Breast epithelium (tissue), 4 donors: ENCODE data around the gene SDK2. TPM values are rescaled to one million over a fixed set of nuclear protein-coding genes. Genes with fewer than 3 reads are reported as not detected.

Experiments
- DNase-seq, 2 donors: peaks; one replicate each; pipeline ENCODE4 v3.0.0-alpha.2; 2019; ENCODE audit warnings: low spot score in 2 of 2
- H3K27ac ChIP-seq, 2 donors: fragments of 200-600 bp; sonication (generic) in 1 of 2; one replicate each; pipeline ENCODE4 v1.5.1; 2016 to 2019; ENCODE audit warnings: mild to moderate bottlenecking in 1 of 2
- H3K27me3 ChIP-seq, 2 donors: fragments of 200-600 bp; sonication (generic) in 1 of 2; one replicate each; pipeline versions ENCODE4 v1.5.1 to v1.6.0; 2017 to 2019; ENCODE audit warnings: control low read depth in 1 of 2, mild to moderate bottlenecking in 1 of 2
- H3K36me3 ChIP-seq: fragments of 200-600 bp; one replicate; pipeline ENCODE4 v1.5.1; 2019
- H3K4me1 ChIP-seq, 2 donors: fragments of 200-600 bp; sonication (generic); one replicate each; pipeline ENCODE4 v1.5.1; 2016 to 2019; ENCODE audit warnings: control low read depth in 1 of 2
- H3K4me3 ChIP-seq, 3 donors: fragments of 200-600 bp; sonication (generic); 1 replicate in 2 of 3; 2 replicates in 1 of 3; pipeline ENCODE4 v1.5.1; 2016 to 2019; ENCODE audit warnings: mild to moderate bottlenecking in 3 of 3, moderate library complexity in 2 of 3
- H3K9me3 ChIP-seq, 2 donors: fragments of 200-600 bp; sonication (generic) in 1 of 2; one replicate each; pipeline ENCODE4 v1.5.1; 2016 to 2019; ENCODE audit warnings: control low read depth in 1 of 2
- CTCF ChIP-seq, 3 donors: fragments of 450-650 bp; IDR thresholded peaks; one replicate each; pipeline ENCODE4 v1.5.1; 2016 to 2017; ENCODE audit warnings: antibody characterized with exemption in 3 of 3, mild to moderate bottlenecking in 3 of 3, moderate library complexity in 3 of 3
- POLR2A ChIP-seq: fragments of 450-650 bp; IDR thresholded peaks from one replicate; pipeline ENCODE4 v1.6.1; 2016; ENCODE audit warnings: antibody characterized with exemption, mild to moderate bottlenecking, moderate library complexity
- POLR2AphosphoS5 ChIP-seq, 3 donors: sonication (generic); formaldehyde crosslinking; IDR thresholded peaks; one replicate each; pipeline ENCODE4 v1.6.1; 2017; ENCODE audit warnings: antibody characterized with exemption in 3 of 3
- intact Hi-C: fragments of 100-400 bp; cut with DNase I; formaldehyde crosslinking; loops from one replicate; pipeline ENCODE4 v1.15.1; 2023; ENCODE audit warnings: low total_unique reads
- total RNA-seq, 3 donors: library from RNA; depleted of rRNA; stranded (reverse); fragments of >200 nt; gene quantifications; one replicate each; pipeline ENCODE4 v1.1.0, GENCODE V29; 2016

SDK2 gene
- total RNA-seq, 3 donors from 2014 or later = 0.16 to 2.9 (median 2.6) TPM

- H3K9me3 ChIP-seq = no peaks in the 10 kb centered on the region
- no peak overlapping the region for H3K27ac ChIP-seq
- intact Hi-C loops = loop anchor here (10.0 kb wide), 1 partner anchor 330 kb away; a partner anchor contains a TSS
- no peak overlapping the region for H3K4me3 ChIP-seq
- H3K4me1 ChIP-seq = no peaks in the 10 kb centered on the region
- DNase-seq = peak in 1 of 2 donors; percentile 35
- no peak for TF ChIP-seq CTCF (IDR thresholded peaks at IDR 0.05)
- TF ChIP-seq POLR2A = no peak
- TF ChIP-seq POLR2AphosphoS5 (IDR thresholded peaks at IDR 0.05) = no peak
- no peaks in the 10 kb centered on the region for H3K36me3 ChIP-seq
- H3K27me3 ChIP-seq = no peaks in the 10 kb centered on the region
Measured at GRCh38 chr17:73564843-73565242, 79.4 kb downstream of the SDK2 start.

- intact Hi-C loops = loop anchor here (10.0 kb wide), 1 partner anchor 328 kb away; a partner anchor contains a TSS
- DNase-seq = no peak
- H3K27ac ChIP-seq = no peak overlapping the region
- no peaks in the 10 kb centered on the region for H3K36me3 ChIP-seq
- no peak overlapping the region for H3K4me3 ChIP-seq
- no peaks in the 10 kb centered on the region for H3K9me3 ChIP-seq
- H3K4me1 ChIP-seq = no peaks in the 10 kb centered on the region
- H3K27me3 ChIP-seq = no peaks in the 10 kb centered on the region
- TF ChIP-seq POLR2AphosphoS5 (IDR thresholded peaks at IDR 0.05) = no peak
- TF ChIP-seq CTCF (IDR thresholded peaks at IDR 0.05) = no peak
- no peak for TF ChIP-seq POLR2A
Measured at GRCh38 chr17:73562896-73563295, 81.3 kb downstream of the SDK2 start.

GRCh38 chr17:73561111-73561510 is 83.1 kb downstream of the SDK2 start:
- no peak for DNase-seq
- H3K27ac ChIP-seq = no peak overlapping the region
- no peaks in the 10 kb centered on the region for H3K4me1 ChIP-seq
- H3K36me3 ChIP-seq = no peaks in the 10 kb centered on the region
- no peak overlapping the region for H3K4me3 ChIP-seq
- H3K9me3 ChIP-seq = no peaks in the 10 kb centered on the region
- intact Hi-C loops = loop anchor here (10.0 kb wide), 1 partner anchor 326 kb away; a partner anchor contains a TSS
- TF ChIP-seq POLR2A (no peak), CTCF (IDR thresholded peaks at IDR 0.05) (no peak), POLR2AphosphoS5 (IDR thresholded peaks at IDR 0.05) (no peak)
- H3K27me3 ChIP-seq = no peaks in the 10 kb centered on the region

GRCh38 chr17:73560661-73561060 is 83.6 kb downstream of the SDK2 start:
- no peak for DNase-seq
- intact Hi-C loops = loop anchor here (10.0 kb wide), 1 partner anchor 326 kb away; a partner anchor contains a TSS

DNA sequence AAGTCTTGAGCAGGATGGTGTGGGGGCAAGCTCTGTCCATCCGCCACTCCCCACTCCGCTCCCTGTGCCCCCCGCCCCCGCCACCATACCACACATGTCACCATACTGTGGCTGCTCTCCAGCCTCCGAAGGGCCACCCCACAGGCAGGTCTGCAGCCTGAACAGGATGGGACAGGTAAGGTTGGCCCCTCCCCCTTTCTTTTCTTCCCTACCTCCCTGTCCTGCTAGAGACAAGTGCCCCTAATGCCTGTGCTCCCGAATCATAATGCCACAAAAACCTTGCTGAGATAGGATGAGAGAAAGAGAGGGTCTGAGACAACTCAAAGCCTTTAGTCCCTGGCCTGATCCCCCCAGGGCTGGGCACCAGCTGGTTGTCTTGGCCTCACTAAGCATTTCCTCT is 84.7 kb downstream of the SDK2 start:
- H3K4me1 ChIP-seq = no peaks in the 10 kb centered on the region
- intact Hi-C loops = no loop called here
- no peak for DNase-seq
- no peaks in the 10 kb centered on the region for H3K27me3 ChIP-seq
- no peak overlapping the region for H3K27ac ChIP-seq
- no peaks in the 10 kb centered on the region for H3K9me3 ChIP-seq
- TF ChIP-seq CTCF (IDR thresholded peaks at IDR 0.05) (no peak), POLR2AphosphoS5 (IDR thresholded peaks at IDR 0.05) (no peak), POLR2A (no peak)
- no peak overlapping the region for H3K4me3 ChIP-seq
- no peaks in the 10 kb centered on the region for H3K36me3 ChIP-seq

More at GRCh38 chr17:73560661-73561060, 83.6 kb downstream of the SDK2 start:
- TF ChIP-seq POLR2A (no peak), POLR2AphosphoS5 (IDR thresholded peaks at IDR 0.05) (no peak), CTCF (IDR thresholded peaks at IDR 0.05) (no peak)
- H3K27me3 ChIP-seq = no peaks in the 10 kb centered on the region
- no peaks in the 10 kb centered on the region for H3K9me3 ChIP-seq
- no peaks in the 10 kb centered on the region for H3K36me3 ChIP-seq
- no peak overlapping the region for H3K4me3 ChIP-seq
- no peak overlapping the region for H3K27ac ChIP-seq
- no peaks in the 10 kb centered on the region for H3K4me1 ChIP-seq
